ENCODE measurements around the gene PPP4R3B. TPM values are rescaled to one million over a fixed set of nuclear protein-coding genes. Genes with fewer than 3 reads are reported as not detected.
"Not testable (repeated sequence)": the region's sequence is repeated elsewhere in the genome, so short reads cannot be mapped to it uniquely, and the experiment has no call there.

The PPP4R3B gene
- total and polyA plus RNA-seq, 8 donors = 17.4 to 110 (median 46.9) TPM

DNA sequence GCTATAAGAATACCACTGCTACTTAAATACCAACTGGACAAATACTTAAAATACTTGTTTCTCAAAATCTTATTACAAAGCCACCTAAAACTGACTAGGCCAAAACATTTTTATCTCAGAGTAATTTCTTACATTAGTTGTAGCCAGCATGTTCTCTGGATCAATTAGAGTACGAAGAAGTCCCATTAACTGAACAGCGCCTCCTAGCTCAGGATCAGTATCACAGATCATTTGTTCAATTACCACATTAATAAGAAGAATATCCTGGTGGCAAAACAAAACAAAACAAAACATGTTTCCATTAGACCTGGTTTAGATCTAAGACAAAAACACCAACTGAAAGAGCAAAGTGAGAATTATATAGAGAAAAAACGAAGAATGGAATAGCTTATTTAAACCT lies 36.0 kb downstream of the PPP4R3B start:
- Histone ChIP-seq H3K27ac (no peak overlapping the region), H3K4me1 (peaks cover 0 to 35% (median 13%) of the 10 kb centered on the region in 4 donors), H3K4me3 (no peak overlapping the region), H3K36me3 (peaks cover 11 to 81% (median 72%) of the 10 kb centered on the region in 4 donors), H3K27me3 (no peaks in the 10 kb centered on the region), H3K9me3 (no peaks in the 10 kb centered on the region)
- 89 to 96% (median 93%) methylated on average over 3 of the region's 3 CpGs for WGBS, 5 donors
- TF ChIP-seq EP300 (IDR thresholded peaks at IDR 0.05) (no peak), POLR2A (IDR thresholded peaks at IDR 0.05) (no peak), POLR2AphosphoS5 (IDR thresholded peaks at IDR 0.05) (no peak)
- TF ChIP-seq, protein P1, sequence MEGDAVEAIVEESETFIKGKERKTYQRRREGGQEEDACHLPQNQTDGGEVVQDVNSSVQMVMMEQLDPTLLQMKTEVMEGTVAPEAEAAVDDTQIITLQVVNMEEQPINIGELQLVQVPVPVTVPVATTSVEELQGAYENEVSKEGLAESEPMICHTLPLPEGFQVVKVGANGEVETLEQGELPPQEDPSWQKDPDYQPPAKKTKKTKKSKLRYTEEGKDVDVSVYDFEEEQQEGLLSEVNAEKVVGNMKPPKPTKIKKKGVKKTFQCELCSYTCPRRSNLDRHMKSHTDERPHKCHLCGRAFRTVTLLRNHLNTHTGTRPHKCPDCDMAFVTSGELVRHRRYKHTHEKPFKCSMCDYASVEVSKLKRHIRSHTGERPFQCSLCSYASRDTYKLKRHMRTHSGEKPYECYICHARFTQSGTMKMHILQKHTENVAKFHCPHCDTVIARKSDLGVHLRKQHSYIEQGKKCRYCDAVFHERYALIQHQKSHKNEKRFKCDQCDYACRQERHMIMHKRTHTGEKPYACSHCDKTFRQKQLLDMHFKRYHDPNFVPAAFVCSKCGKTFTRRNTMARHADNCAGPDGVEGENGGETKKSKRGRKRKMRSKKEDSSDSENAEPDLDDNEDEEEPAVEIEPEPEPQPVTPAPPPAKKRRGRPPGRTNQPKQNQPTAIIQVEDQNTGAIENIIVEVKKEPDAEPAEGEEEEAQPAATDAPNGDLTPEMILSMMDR (IDR thresholded peaks at IDR 0.05) = no peak
- intact Hi-C loops (cut with DNase I; ENCODE audit: low total_unique reads) = no loop called here
- DNase-seq = no peak

DNA sequence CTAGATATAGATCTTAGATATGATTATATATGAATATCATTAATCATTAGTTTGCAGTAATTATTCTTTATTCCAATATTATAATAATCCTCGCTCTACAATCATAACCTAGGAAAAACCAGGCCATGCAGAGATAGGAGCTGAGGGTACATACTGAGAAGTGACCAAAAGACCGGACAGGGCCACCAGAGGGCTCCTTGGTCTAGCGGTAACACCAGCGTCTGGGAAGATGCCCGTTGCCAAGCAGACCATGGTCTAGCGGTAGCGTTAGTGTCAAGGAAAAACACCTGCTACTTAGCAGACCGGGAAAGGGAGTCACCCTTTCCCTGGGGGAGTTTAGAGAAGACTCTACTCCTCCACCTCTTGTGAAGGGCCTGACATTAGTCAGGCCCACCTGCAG lies 48.4 kb downstream of the PPP4R3B start:
- intact Hi-C loops (cut with DNase I; ENCODE audit: low total_unique reads); H3K27ac ChIP-seq; H3K27me3 ChIP-seq; H3K9me3 ChIP-seq; H3K4me1 ChIP-seq; H3K4me3 ChIP-seq; DNase-seq: not testable (repeated sequence)
- 87 to 99% (median 94%) methylated on average over 8 of the region's 8 CpGs for WGBS, 5 donors
- H3K36me3 ChIP-seq = peaks cover 6 to 99% (median 94%) of the 10 kb centered on the region in 4 donors

DNA sequence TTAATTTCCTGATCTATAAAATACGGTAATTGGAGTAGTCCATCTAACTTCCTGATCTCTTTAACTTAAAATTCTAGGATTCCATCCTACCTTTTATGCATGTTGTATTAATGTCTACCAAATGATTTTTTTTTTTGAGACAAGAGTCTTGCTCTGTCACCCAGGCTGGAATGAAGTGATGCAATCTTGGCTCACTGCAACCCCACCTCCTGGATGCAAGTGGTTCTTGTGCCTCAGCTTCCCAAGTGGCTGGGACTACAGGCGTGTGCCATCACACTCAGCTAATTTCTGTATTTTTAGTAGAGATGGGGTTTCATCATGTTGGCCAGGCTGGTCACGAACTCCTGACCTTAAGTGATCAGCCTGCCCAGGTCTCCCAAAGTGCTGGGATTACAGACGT lies 50.1 kb downstream of the PPP4R3B start:
- 95 to 98% (median 97%) methylated on average over 4 of the region's 4 CpGs for WGBS, 5 donors
- Histone ChIP-seq H3K4me3 (no peak overlapping the region), H3K36me3 (peaks cover 18 to 99% (median 95%) of the 10 kb centered on the region in 4 donors), H3K4me1 (no peaks in the 10 kb centered on the region), H3K27me3 (no peaks in the 10 kb centered on the region), H3K9me3 (no peaks in the 10 kb centered on the region), H3K27ac (no peak overlapping the region)
- no peak for DNase-seq
- TF ChIP-seq POLR2A (IDR thresholded peaks at IDR 0.05) = no peak
- TF ChIP-seq EP300 (IDR thresholded peaks at IDR 0.05) = no peak
- TF ChIP-seq, protein P1 (IDR thresholded peaks at IDR 0.05) = no peak
- no peak for TF ChIP-seq POLR2AphosphoS5 (IDR thresholded peaks at IDR 0.05)
- intact Hi-C loops (cut with DNase I; ENCODE audit: low total_unique reads) = no loop called here

DNA sequence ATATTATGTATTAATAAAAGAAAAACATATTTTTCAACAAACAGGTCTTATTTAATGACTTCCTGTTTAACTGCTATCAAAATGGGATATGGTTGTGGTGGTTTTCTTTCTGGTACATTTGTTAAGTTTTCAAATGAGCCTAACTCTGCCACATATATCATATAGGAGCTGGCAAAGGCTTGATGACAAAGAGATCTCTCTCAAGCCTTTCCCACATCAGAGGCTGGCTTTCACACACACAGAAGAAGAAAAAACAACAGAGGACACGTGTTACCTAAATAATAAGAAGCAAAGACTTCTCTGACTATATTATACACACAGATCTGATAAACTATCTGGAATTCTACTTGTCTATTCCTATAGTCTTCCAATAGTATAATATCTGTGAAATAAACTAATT lies 51.8 kb downstream of the PPP4R3B start:
- Histone ChIP-seq H3K27me3 (no peaks in the 10 kb centered on the region), H3K4me1 (no peaks in the 10 kb centered on the region), H3K4me3 (no peak overlapping the region), H3K27ac (no peak overlapping the region), H3K9me3 (peaks cover 0 to 6% (median 0%) of the 10 kb centered on the region in 4 donors), H3K36me3 (peaks cover 35 to 100% (median 95%) of the 10 kb centered on the region in 4 donors)
- intact Hi-C loops (cut with DNase I; ENCODE audit: low total_unique reads) = no loop called here
- DNase-seq = peak in 1 of 2 donors; percentile 16
- 81 to 94% (median 90%) methylated on average over 1 of the region's 1 CpG for WGBS, 5 donors
- TF ChIP-seq POLR2AphosphoS5 (IDR thresholded peaks at IDR 0.05) (no peak), EP300 (IDR thresholded peaks at IDR 0.05) (no peak)
- TF ChIP-seq, protein P1 (IDR thresholded peaks at IDR 0.05) = no peak

DNA sequence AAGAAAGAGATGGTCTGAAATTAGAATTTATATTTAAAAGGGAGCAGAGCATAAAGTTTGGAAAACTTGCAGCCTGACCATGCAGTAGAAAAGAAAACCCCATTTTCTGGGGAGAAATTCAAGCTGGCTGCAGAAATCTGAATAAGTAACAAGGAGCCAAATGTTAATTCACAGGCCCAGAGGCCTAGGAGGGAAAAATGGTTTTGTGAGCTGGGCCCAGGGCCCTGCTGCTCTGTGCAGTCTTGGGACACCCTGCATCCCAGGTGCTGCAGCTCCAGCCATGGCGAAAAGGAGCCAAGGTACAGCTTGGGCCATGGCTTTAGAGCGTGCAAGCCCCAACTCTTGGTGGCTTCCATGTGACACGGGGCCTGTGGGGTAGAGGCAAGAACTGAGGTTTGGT lies 56.6 kb downstream of the PPP4R3B start:
- H3K27ac ChIP-seq = no peak overlapping the region
- H3K27me3 ChIP-seq = no peaks in the 10 kb centered on the region
- peaks cover 57 to 100% (median 98%) of the 10 kb centered on the region in 4 donors for H3K36me3 ChIP-seq
- peaks cover 0 to 11% (median 4%) of the 10 kb centered on the region in 4 donors for H3K4me1 ChIP-seq
- no peak overlapping the region for H3K4me3 ChIP-seq
- peaks cover 0 to 6% (median 0%) of the 10 kb centered on the region in 4 donors for H3K9me3 ChIP-seq
- TF ChIP-seq EP300 (IDR thresholded peaks at IDR 0.05) (no peak), POLR2AphosphoS5 (IDR thresholded peaks at IDR 0.05) (no peak), POLR2A (IDR thresholded peaks at IDR 0.05) (no peak)
- TF ChIP-seq, protein P1 (IDR thresholded peaks at IDR 0.05) = no peak
- intact Hi-C loops (cut with DNase I; ENCODE audit: low total_unique reads) = no loop called here
- 90 to 100% (median 98%) methylated on average over 3 of the region's 3 CpGs for WGBS, 5 donors
- DNase-seq = no peak
